Mucosa of stomach (tissue), 1 donor: ENCODE data around the gene ZFHX3.

ENCODE experiments used
- H3K27me3 ChIP-seq: one replicate; pipeline ENCODE4 v1.7.0; 2013; ENCODE audit warnings: mild to moderate bottlenecking, low read length; ENCODE audit not compliant: control insufficient read depth, insufficient read depth
- H3K36me3 ChIP-seq: one replicate; pipeline ENCODE4 v1.7.0; 2013; ENCODE audit warnings: low read length; ENCODE audit not compliant: control insufficient read depth, insufficient read depth
- H3K4me1 ChIP-seq: one replicate; pipeline ENCODE4 v1.7.0; 2013; ENCODE audit warnings: mild to moderate bottlenecking, low read length; ENCODE audit not compliant: control insufficient read depth, insufficient read depth
- H3K4me3 ChIP-seq: one replicate; pipeline ENCODE4 v1.7.0; 2013; ENCODE audit warnings: low read length
- H3K9ac ChIP-seq: one replicate; pipeline ENCODE4 v1.7.0; 2013; ENCODE audit warnings: mild to moderate bottlenecking, low read length, moderate library complexity
- H3K9me3 ChIP-seq: one replicate; pipeline ENCODE4 v1.7.0; 2013; ENCODE audit warnings: mild to moderate bottlenecking, low read length, moderate library complexity; ENCODE audit not compliant: control insufficient read depth
- donor health status: Pancreatic carcinoma.

ZFHX3 gene

DNA sequence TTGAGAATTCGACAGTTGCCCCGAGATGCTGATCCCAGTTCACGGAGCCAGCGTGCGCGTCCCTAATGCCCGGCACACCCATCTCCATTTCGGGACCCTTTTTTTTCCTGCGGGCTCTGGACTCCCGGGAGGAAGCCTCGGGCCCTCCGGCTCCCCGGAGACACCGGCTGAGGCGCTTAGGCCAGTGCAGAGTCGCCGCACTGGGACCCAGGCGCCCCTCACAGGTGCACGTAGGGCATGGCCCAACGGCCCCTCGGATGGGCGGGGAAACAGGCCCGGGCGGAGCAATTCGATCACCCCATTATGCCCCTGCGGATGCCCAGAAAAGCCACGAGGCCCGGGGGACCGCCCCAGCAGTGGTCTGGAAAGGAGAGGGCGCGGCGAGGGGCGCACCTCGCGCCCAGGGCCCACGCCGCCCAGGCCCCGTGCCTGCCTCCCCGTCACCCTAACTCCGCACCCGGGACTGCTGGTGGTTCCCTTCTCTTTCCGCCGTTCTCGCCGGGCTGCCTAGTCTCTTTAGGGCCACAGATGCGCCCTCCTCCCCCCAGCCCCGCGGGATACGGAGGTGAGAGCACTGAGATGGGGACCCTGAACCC is 18.5 kb upstream of the ZFHX3 start:
- Histone ChIP-seq H3K9me3 (no peaks in the 10 kb centered on the region), H3K4me3 (no peak overlapping the region), H3K27me3 (peaks cover 64% of the 10 kb centered on the region), H3K36me3 (no peaks in the 10 kb centered on the region), H3K4me1 (peaks cover 52% of the 10 kb centered on the region), H3K9ac (no peak overlapping the region)

DNA sequence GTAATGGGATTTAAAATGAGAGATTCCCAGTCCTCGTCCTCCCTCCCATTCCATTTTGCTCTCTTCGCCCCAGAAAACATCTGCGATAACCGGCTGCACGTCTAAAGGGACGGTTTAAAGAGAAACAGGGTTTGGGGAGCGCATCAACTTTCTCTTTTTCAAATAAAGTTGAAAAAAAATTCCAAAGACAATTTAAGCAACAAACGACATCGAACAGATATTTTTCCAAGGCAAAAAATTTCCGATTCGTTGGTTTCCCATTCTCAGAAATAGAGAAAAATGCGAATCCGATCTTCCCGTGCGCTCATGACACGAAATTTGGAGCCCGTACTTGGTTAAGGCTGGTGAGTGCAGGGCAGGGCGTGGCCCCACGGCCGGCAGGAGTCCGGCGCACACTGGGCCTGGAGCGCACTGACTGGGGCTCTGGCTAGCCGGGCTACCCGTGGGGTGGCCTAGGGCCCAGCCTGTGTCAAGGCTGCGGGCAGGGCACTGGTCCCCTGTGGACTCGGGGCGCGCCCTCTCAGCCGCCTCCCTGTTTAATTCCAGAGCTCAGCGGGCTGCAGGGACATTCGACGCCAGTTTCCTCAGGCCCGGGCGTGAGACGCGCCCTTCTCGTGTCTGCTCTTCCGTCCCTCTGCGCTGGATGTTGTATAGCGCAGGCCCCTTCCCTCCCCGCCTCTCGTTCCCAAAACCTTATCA is 17.9 kb upstream of the ZFHX3 start:
- Histone ChIP-seq H3K4me3 (no peak overlapping the region), H3K9ac (no peak overlapping the region), H3K36me3 (no peaks in the 10 kb centered on the region), H3K4me1 (peaks cover 47% of the 10 kb centered on the region), H3K27me3 (peaks cover 71% of the 10 kb centered on the region), H3K9me3 (no peaks in the 10 kb centered on the region)

DNA sequence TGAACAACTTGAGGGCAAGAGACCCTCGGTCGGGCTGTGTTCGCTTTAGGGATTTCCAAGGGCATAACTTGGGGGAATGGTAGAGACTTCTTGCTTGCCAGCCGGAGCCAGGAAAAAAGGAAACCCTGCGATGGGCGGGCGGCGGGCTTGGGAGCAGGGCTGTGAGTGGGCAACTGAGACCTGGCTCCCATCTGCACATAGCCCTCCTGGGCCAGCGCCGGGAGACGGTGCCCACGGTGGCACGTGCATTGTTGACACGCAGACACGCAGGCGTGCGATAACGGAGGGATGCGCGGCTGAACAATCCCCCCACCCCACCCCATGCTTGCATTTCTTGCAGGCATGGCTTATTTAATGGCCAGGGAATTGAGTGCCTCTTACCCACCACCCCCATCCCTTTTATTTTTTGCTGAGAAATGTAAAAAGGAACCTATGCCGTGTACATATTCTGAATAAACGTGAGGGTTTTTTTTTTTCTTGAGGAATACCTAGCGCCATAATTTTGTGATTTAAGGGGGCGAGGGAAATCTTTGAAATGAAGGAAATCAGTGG is 17.1 kb upstream of the ZFHX3 start:
- Histone ChIP-seq H3K4me3 (no peak overlapping the region), H3K4me1 (peaks cover 41% of the 10 kb centered on the region)

DNA sequence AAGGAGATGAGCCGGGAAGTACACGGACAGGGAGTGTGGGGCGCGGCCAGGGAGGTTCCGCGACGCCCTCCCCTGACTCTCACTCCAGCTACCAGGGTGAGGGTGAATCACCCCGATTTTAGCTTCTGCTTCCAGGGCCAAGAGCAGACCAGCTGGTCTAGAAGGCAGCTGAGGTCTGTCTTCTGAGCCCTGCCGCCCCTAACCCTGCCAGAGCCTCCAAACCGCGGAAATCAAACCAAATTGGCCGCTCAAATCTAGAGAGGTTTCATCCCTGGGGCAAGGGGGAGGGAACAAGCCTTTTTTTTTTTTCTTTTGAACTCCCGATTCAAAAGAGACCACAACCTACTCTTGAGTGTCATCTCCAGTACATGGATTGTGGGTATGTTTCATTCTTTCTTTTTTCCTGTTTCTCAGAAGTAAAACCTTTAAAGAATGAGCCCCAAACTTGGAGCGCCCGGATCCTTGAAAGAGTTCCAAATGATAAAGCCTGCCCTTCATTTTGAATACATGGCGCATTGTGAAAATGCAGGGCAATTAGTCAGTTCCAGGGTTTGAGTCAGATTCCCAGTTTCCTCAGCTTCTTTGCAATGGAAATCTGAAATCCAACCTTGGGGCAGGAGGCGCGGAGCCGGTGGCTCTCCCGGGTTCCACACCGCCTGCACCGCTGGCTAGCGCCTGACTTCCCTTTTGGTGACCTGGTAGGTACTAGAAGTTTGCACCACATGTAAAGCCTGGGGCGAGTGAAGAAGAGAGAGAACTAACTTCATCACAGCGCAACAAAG is 16.5 kb upstream of the ZFHX3 start:
- no peaks in the 10 kb centered on the region for H3K36me3 ChIP-seq
- H3K9ac ChIP-seq, result peak overlapping the region; percentile 20
- H3K27me3 ChIP-seq, result peaks cover 71% of the 10 kb centered on the region
- H3K4me3 ChIP-seq, result no peak overlapping the region
- peaks cover 40% of the 10 kb centered on the region for H3K4me1 ChIP-seq
- no peaks in the 10 kb centered on the region for H3K9me3 ChIP-seq

More for the DNA sequence above, 17.1 kb upstream of the ZFHX3 start:
- peak overlapping the region; percentile 20 for H3K9ac ChIP-seq
- peaks cover 71% of the 10 kb centered on the region for H3K27me3 ChIP-seq
- no peaks in the 10 kb centered on the region for H3K9me3 ChIP-seq
- no peaks in the 10 kb centered on the region for H3K36me3 ChIP-seq

DNA sequence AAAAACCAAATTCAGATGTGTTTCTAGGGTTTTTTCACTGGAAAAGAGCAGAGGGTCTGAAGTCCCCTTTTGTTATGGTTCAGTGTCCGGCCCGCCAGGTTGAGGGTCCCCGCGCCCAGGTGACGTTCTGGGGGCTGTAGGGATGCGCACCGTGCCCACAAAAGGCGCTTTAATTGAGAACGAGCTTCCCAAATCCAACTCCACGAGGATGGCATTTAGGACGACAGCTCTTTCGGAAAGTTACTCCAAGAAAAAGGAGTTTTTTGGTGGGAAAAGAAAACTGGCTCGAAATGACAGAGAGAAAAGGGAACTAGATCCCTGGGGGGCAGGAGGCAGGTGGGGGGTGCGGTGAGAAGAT is 15.9 kb upstream of the ZFHX3 start:
- H3K4me3 ChIP-seq, result no peak overlapping the region
- H3K4me1 ChIP-seq, result peaks cover 44% of the 10 kb centered on the region
- no peak overlapping the region for H3K9ac ChIP-seq
- no peaks in the 10 kb centered on the region for H3K36me3 ChIP-seq
- H3K27me3 ChIP-seq, result peaks cover 71% of the 10 kb centered on the region
- H3K9me3 ChIP-seq, result no peaks in the 10 kb centered on the region

DNA sequence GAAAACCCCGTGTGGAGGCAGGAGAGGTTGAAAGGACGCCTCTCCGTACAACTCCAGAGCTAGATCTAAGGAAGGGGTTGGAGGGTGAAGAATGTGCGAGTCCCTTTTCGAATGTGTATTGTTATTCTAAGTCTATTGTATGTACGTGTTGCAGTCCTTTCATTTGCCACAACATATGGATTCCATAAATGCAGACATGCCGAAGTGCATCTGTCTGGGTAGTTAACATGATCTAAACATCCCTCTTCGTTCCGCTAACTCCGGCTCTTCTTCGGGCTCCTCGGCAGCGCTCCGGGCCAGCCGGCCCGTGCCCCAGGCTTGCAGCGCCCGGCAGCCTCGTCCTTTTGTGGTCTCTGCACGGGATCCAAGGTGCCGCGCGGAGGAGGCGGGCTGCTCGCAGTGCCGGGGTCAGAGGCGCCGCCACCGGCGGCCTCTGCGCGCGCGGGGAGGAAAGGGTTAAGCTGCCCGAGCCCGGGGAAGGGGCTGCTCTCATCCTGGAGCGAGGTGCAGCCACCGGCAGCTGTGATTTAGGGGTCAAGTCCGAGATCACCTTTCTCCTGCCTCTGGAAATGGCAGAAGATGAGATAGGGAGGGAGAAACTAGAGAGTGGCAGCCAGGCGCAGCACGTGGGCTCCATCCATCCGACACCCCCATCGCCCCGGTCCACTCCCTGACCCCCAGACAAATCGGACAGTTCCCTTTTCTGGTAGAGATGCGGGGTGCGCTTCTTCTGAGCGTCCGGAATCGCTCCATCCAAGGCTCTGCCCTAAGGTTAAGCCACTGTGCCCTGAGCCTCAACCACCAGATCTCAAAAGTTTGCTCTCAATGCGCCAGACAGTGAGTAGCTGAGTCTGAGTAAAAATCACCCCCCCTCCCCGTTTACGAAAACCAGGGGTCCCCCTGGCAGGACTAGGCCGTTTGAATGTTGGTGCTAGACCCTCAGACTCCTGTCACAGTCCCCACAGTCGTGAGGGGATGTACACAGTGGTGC is 15.1 kb upstream of the ZFHX3 start:
- Histone ChIP-seq H3K4me1 (peaks cover 44% of the 10 kb centered on the region), H3K9ac (no peak overlapping the region), H3K9me3 (no peaks in the 10 kb centered on the region), H3K27me3 (peaks cover 71% of the 10 kb centered on the region), H3K36me3 (no peaks in the 10 kb centered on the region), H3K4me3 (no peak overlapping the region)

DNA sequence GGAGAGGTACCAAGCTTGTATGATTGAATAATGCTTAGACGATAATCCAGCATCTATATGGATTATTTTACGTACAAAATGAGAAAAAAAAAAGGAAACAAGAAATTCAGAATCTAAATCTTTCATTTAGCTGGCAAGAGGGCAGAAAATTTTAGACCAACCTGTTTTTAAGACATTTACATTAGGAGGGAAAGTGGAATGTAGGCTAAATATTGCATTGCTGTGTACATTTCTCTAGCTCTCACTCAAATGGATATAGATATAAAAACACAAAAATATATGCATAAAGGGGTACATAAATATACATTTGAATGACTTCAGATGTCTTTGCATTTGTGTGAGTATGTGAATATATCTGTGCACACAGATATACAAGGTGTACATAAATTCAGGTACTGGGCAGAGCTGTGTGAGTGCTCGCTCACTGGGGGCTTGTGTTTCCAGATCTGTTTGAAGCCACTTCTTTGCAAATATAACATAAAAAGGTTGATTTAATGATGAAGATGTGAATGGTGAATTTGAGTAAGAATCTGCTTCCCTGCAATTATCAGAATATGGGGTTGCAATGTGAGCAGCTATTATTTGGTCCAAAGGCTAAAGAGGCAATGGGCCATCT is 14.2 kb upstream of the ZFHX3 start:
- Histone ChIP-seq H3K9me3 (no peaks in the 10 kb centered on the region), H3K36me3 (no peaks in the 10 kb centered on the region), H3K27me3 (peaks cover 62% of the 10 kb centered on the region), H3K4me1 (peaks cover 39% of the 10 kb centered on the region), H3K9ac (no peak overlapping the region), H3K4me3 (no peak overlapping the region)

DNA sequence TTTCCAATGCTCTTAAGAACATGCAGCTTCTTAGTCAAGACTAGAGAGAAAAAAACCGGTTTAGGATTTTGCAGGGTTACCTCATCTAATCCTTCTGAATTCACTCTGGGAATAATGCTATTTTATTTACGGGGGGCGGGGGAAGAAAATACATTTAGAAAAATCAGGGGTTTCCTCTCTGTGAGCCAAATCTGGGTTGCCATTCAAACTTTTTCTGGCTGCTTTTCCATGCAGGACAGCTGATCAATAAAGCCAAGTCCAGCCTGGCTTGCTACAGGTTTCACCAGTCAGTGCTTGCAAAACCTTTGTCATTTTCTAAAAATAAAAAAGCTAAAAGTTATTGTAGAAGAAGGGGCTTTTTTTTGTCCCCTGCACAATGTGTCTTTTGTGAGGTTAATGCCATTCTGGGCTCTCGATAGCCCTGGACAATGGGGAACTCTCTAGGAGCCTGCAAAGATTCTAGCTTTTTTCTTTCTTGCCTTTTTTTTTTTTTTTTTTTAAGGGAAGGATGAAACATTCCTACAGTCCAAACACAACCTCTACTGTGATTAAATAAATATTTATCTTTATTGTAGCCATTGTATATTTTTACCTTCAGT is 13.1 kb upstream of the ZFHX3 start:
- H3K9me3 ChIP-seq, result no peaks in the 10 kb centered on the region
- H3K4me3 ChIP-seq, result no peak overlapping the region
- H3K36me3 ChIP-seq, result no peaks in the 10 kb centered on the region
- H3K4me1 ChIP-seq, result peaks cover 39% of the 10 kb centered on the region
- H3K9ac ChIP-seq, result no peak overlapping the region
- H3K27me3 ChIP-seq, result peaks cover 51% of the 10 kb centered on the region

DNA sequence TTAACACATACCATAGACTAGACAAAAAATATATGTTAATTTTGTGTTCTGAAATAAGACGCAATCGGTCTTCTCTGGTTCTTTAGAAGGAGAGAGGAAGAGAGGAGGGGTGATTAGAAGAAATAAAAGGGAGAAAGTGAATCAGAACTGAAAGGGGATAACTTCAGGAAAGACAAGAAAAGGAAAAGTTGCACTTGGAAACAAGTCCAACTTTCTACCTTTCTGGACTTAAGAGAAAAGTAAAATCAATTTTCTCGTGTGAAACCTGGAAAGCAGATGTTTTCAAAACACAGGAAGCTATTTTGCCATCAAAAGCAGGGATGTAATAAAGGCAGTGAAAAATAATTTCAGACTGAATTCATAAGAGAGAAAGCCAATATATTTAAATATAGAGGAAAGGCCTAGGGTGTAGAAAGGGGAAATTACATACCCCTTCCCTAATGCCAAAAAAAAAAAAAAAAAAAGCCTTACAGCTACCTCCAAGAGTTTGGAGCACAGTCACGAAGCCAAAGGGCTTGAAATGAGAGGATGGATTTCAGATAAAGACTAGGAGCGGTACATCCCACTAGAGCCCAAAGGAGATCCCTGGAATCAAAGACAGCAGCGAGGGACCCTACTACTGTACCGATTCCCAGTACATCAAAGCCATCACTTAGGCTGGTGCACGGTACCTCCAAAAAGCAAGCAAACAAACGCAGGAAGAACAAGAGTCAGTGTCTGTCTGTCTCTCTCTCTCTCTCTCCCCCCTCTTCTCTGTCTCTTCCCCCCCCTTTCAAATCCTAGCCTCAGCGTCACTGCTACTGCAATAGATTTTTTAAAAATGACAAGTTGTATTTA is 12.1 kb upstream of the ZFHX3 start:
- peaks cover 41% of the 10 kb centered on the region for H3K27me3 ChIP-seq
- H3K9me3 ChIP-seq, result no peaks in the 10 kb centered on the region
- H3K4me1 ChIP-seq, result peaks cover 38% of the 10 kb centered on the region
- peak overlapping the region; percentile 35 for H3K9ac ChIP-seq
- no peak overlapping the region for H3K4me3 ChIP-seq
- no peaks in the 10 kb centered on the region for H3K36me3 ChIP-seq

DNA sequence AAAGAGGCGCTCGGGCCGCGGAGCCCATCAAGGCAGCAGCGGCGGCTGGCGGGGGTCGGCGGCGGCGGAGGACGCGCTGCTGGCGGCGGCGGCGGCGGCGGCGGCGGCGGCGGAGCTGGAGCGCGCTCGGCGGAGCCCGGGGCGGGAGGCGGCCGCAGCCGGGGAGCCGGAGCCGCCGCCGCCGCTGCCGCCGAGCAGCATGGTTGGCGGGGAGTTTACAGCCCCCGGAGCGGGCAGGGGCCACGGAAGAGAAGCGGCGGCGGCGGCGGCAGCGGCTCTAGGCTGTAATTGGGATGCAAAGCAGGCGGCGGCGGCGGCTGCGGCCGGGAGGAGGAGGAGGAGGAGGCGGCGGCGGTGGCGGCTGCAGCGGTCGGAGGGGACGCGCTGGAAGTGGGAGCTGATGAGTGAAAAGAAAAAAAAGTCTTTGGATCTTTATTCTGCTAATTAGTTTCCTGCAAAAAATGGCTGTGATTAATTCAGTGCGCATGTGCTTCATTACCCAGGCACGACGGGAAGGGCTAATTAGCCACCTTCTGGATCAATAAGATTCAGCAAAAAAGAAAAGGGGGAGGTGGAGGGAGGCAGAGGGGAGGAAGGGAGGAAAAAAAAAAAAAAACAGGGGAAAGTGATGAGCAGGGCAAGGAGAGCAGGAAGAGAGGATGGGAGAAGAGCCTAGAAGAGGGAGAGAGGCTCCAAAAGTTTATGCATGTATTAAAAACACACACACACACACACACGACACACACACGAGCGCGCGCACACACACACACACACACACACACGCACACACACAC is 10.9 kb upstream of the ZFHX3 start:
- Histone ChIP-seq H3K4me3 (peak overlapping the region; percentile 63), H3K36me3 (no peaks in the 10 kb centered on the region), H3K9me3 (no peaks in the 10 kb centered on the region), H3K9ac (peak overlapping the region; percentile 65), H3K27me3 (peaks cover 29% of the 10 kb centered on the region), H3K4me1 (peaks cover 35% of the 10 kb centered on the region)
